Ascending aorta (tissue), 2 donors: ENCODE results near the gene KLC1. TPM values are rescaled to one million over a fixed set of nuclear protein-coding genes. Genes with fewer than 3 reads are reported as not detected.
A peak's percentile ranks its signal among the peaks of the same experiment; 100 is the strongest.

ENCODE experiments used
- DNase-seq, 2 donors: peaks; one replicate each; pipeline ENCODE4 v3.0.0-alpha.2; 2019; ENCODE audit warnings: low spot score in 2 of 2
- H3K27ac ChIP-seq, 2 donors: fragments of 200-600 bp; sonication (generic); one replicate each; pipeline ENCODE4 v1.5.1; 2016 to 2017; ENCODE audit warnings: mild to moderate bottlenecking in 1 of 2
- H3K27me3 ChIP-seq: fragments of 200-600 bp; sonication (generic); one replicate; pipeline ENCODE4 v1.5.1; 2017
- H3K36me3 ChIP-seq, 2 donors: fragments of 200-600 bp; sonication (generic); one replicate each; pipeline ENCODE4 v1.5.1; 2016
- H3K4me1 ChIP-seq, 2 donors: fragments of 200-600 bp; sonication (generic); one replicate each; pipeline ENCODE4 v1.5.1; 2016 to 2017; ENCODE audit warnings: mild to moderate bottlenecking in 1 of 2
- H3K4me3 ChIP-seq, 2 donors: fragments of 200-600 bp; sonication (generic); one replicate each; pipeline ENCODE4 v1.5.1; 2016 to 2017; ENCODE audit warnings: mild to moderate bottlenecking in 1 of 2
- H3K9me3 ChIP-seq, 2 donors: fragments of 200-600 bp; sonication (generic); one replicate each; pipeline ENCODE4 v1.5.1; 2016
- CTCF ChIP-seq, 3 experiments: fragments of 200-600 bp in 2 of 3; fragments of 450-650 bp in 1 of 3; sonication (generic) in 2 of 3; IDR thresholded peaks; one replicate each; pipeline ENCODE4 v1.5.1; 2016 to 2019; ENCODE audit warnings: antibody characterized with exemption in 3 of 3, mild to moderate bottlenecking in 1 of 3, moderate library complexity in 1 of 3
- intact Hi-C: fragments of 100-400 bp; cut with DNase I; formaldehyde crosslinking; loops from one replicate; pipeline ENCODE4 v1.15.1; 2023
- total RNA-seq: library from RNA; depleted of rRNA; stranded (reverse); fragments of >200 nt; gene quantifications from one replicate; pipeline ENCODE4 v1.1.0, GENCODE V29; 2016

KLC1 gene
- total RNA-seq, 1 donor from 2014 or later: 302 TPM

- Histone ChIP-seq H3K27ac (no peak overlapping the region), H3K4me3 (no peak overlapping the region), H3K27me3 (no peaks in the 10 kb centered on the region), H3K4me1 (peaks cover 15 to 17% of the 10 kb centered on the region in 2 donors), H3K9me3 (no peaks in the 10 kb centered on the region), H3K36me3 (no peaks in the 10 kb centered on the region)
- intact Hi-C loops: no loop called here
- no peak for DNase-seq
- no peak for TF ChIP-seq CTCF (IDR thresholded peaks at IDR 0.05)
Measured at GRCh38 chr14:103621860-103622259, 7.2 kb upstream of the KLC1 start.

- TF ChIP-seq CTCF (IDR thresholded peaks at IDR 0.05): no peak
- H3K4me1 ChIP-seq: peaks cover 17 to 23% of the 10 kb centered on the region in 2 donors
- H3K27me3 ChIP-seq: no peaks in the 10 kb centered on the region
- intact Hi-C loops: no loop called here
- no peaks in the 10 kb centered on the region for H3K36me3 ChIP-seq
- no peak overlapping the region for H3K4me3 ChIP-seq
- H3K27ac ChIP-seq: peak overlapping the region; percentile 96 to 99
- DNase-seq: no peak
- no peaks in the 10 kb centered on the region for H3K9me3 ChIP-seq
Measured at GRCh38 chr14:103623308-103623707, 5.7 kb upstream of the KLC1 start.

- peak in 1 of 2 donors; percentile 72 for DNase-seq
- peaks cover 17 to 26% of the 10 kb centered on the region in 2 donors for H3K4me1 ChIP-seq
- intact Hi-C loops: no loop called here
- TF ChIP-seq CTCF (IDR thresholded peaks at IDR 0.05): no peak
- H3K27ac ChIP-seq: peak overlapping the region; percentile 96 to 99
- H3K4me3 ChIP-seq: peak overlapping the region in 1 of 2 donors; percentile 12
- H3K27me3 ChIP-seq: no peaks in the 10 kb centered on the region
- no peaks in the 10 kb centered on the region for H3K9me3 ChIP-seq
- H3K36me3 ChIP-seq: no peaks in the 10 kb centered on the region
Measured at GRCh38 chr14:103623883-103624482, 5.0 kb upstream of the KLC1 start.

- Histone ChIP-seq H3K27me3 (no peaks in the 10 kb centered on the region), H3K4me1 (peaks cover 17 to 26% of the 10 kb centered on the region in 2 donors), H3K36me3 (no peaks in the 10 kb centered on the region), H3K27ac (peak overlapping the region; percentile 96 to 99), H3K9me3 (no peaks in the 10 kb centered on the region), H3K4me3 (peak overlapping the region in 1 of 2 donors; percentile 12)
- DNase-seq: peak; percentile 54 to 94
- intact Hi-C loops: loop anchor here (5.0 kb wide), 2 partner anchors 92 to 108 kb away; partner anchors contain the start of genes XRCC3 and ZFYVE21
- no peak for TF ChIP-seq CTCF (IDR thresholded peaks at IDR 0.05)
Measured at GRCh38 chr14:103624860-103625259, 4.2 kb upstream of the KLC1 start.

GRCh38 chr14:103625356-103626095 is 3.5 kb upstream of the KLC1 start:
- Histone ChIP-seq H3K4me3 (no peak overlapping the region), H3K27ac (peak overlapping the region; percentile 96 to 99), H3K9me3 (no peaks in the 10 kb centered on the region), H3K4me1 (peaks cover 17 to 26% of the 10 kb centered on the region in 2 donors), H3K36me3 (no peaks in the 10 kb centered on the region), H3K27me3 (no peaks in the 10 kb centered on the region)
- no peak for TF ChIP-seq CTCF (IDR thresholded peaks at IDR 0.05)
- DNase-seq: no peak
- intact Hi-C loops: loop anchor here (5.0 kb wide), 2 partner anchors 92 to 108 kb away; partner anchors contain the start of genes XRCC3 and ZFYVE21
